Cerebellar nuclear complex (tissue), 1 donor: Measurements from ENCODE around the gene ITGB2.

Source experiments
- DNase-seq, 2 experiments: peaks; one replicate each; lab custom pipeline; 2025; lab: John Stamatoyannopoulos, UW

The ITGB2 gene

DNA sequence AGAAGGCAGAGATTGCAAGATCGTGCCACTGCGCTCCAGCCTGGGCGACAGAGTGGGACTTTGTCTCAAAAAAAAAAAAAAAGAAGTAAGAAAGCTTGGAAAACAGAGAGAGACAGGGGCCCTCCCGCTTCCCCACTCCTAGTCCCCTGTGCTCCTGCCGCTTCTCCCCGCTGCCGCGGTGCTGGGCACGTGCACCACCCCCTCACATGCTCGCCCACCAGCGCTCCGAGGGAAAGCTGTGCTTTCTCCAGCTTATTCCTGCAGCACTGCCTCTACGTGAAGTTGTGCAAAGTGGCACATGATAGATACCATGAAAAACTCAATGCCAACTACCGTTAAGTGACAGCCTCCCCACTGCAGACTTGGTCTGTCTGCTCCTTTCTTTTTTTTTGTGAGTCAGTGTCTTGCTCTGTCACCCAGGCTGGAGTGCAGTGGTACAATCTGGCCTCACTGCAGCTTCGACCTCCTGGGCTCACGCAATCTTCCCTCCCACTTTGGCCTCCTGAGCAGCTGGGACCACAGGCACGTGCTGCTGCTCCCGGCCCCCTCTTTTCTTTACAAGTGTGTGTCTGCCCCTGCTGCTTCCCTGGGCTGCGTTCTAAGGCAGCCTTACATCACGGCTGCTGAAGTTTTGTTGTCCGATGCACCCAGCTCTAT lies 34.6 kb upstream of the ITGB2 start:
- DNase-seq: no peak

DNA sequence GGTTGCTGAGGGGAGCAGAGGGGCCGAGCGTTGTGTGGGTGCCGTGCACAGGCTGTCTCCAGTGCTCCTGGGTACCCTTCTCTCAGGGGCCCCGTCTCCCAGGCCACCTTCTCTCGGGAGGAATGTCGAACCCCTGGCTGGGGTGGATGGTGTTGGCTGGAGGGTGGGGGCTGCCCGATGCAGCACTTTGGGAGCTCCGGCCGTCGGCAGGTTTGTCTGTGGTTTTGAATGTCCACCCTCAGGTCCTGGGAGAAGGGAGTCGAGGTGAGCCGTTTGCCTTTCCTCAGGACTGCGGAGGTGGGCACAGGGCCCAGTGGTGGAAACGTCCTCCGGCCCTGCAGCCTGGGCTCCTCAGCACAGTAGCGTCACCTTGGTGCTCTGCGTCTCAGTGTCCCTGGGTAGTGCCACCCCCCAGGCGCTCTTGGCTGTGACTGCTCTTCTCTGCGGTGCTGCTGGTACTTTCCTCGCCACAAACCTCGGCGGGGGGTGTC lies 33.6 kb upstream of the ITGB2 start:
- DNase-seq: no peak

DNA sequence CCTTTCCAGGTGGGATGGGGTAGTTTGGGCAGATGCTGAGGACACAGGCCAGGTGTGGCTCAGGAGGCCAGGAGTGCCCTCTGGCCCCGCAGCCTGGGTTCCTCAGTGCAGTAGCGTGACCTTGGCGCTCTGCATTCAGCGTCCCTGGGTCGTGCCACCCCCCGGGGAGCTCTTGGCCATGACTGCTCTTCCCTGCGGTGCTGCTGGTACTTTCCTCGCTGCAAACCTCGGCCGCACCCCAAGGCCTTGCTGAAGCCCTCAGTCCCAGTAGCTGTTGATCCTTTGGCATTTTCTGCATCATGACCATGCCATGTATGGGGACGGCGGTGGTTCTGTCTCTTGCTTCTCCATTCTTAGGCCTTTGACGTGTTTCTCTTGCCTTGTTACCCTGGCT lies 32.9 kb upstream of the ITGB2 start:
- no peak for DNase-seq

DNA sequence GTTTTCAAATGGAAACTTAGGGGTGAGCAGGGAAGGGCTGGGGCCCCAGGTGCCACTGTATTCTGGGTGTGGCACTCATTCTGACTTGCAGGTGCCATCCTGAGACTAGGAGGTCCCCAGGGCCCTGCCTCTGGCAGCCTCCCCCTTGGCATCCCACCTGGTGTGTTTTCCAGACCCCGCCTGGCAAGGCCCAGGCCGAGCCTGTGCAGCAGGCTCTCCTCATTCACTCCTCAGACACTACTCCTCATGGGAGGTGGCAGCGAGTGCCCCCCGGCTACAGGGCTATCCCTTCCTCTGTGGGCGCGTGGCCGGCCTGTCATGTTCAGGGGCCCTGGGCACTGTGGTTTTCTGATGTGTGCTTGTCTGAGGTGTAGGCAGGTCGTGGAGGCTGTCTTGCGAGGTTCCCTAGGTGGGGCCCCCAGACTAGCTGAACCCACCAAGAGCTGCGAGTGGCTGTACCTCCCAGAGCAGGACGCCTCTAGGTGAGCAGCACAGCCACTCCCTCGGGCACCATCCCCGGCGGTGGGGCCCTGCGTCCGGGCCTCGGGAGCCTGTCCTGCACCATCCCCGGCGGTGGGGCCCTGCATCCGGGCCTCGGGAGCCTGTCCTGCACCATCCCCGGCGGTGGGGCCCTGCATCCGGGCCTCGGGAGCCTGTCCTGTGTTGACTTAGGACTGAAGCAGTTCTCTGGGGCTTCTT lies 32.4 kb upstream of the ITGB2 start:
- DNase-seq: no peak

DNA sequence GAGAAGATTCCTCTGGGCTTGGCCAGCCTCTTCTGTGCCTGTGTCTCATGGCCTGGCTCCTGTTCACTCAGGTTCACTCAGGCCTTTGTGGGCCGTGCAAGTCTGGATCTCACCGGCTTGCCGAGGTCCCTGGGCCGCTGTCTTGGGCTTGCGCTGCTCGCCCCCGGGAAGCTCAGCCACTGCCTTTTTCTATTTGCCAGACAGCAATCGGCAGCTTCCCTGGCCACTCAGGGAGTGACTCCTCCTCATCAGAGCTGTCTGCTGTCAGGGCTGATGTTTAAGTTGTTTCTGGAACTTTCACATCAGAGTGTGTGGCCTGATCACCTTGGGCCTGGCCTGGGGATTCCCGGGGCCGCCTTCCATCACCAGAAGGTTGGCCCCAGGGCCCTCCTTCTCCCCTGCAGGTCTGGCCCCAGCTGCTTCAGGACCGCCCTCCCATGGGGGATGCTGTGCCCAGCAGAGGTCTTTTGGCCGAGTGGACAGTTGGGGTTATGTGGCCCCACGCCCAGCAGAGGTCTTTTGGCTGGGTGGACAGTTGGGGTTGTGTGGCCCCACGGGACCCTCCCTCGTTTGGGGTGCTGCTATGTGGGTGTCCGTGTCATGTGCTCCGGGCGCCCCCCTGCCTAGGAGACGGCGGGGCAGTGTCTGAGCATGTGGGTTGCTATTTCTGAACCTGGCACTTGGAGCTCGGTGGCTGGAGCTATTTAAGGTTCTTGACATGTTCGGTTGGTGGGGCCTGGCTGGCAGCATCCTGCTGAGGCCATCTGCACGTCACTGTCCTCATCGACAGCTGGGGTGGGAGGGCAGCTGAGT lies 31.6 kb upstream of the ITGB2 start:
- DNase-seq: peak in 1 of 2 experiments; percentile 5

DNA sequence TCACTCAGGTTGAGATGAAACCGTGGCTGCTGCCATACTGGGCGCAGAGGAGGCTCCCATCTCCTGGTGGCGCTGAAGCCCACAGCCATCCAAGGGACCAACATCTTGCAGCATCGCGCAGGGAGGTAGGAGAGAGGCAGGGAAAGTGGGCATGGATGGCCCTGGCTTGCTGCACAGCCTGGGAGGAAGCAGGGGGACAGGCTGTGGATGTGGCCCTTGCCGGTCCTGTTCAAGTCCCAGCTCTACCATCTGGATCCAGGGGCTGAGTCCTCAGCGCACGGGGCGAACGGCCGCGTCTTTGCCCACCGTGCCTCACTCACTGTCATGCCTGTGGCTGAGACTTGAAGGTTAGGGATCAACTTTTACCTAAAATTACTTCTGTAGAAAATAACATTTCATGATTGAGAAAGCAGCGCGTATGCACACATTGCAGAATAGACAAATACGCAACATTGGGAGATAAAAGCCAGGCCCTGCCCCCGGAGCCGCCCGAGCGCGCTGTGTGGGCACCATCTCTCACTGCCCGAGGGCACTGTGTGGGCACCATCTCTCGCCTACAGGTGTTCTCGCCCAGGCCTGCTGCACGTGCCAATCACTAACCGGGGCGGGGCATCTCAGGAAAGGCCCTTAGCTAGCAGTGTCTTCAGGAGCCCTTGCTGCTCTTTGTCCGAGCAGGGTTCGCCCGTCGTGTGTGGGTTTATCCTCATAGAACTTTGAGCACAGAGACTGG lies 30.7 kb upstream of the ITGB2 start:
- DNase-seq: no peak

DNA sequence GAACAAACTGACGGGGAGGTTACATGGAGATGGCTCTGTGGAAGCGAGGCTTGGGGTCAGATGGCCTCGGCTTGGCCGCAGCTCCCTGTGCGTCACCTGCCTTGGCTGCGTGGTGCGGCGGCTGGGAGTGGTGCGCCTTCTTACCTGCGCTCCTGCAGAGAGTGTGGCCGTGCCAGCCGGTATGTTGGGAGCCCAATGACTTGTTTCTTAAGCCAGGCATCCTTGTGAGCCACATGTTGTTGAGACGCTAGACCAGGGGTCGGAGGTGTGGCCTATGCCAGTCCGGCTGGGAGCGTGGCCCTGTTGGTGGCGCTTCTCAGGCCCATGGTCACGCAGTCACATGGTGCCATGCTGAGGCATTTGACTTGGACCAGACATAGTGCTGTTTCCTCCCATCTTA lies 29.7 kb upstream of the ITGB2 start:
- no peak for DNase-seq

DNA sequence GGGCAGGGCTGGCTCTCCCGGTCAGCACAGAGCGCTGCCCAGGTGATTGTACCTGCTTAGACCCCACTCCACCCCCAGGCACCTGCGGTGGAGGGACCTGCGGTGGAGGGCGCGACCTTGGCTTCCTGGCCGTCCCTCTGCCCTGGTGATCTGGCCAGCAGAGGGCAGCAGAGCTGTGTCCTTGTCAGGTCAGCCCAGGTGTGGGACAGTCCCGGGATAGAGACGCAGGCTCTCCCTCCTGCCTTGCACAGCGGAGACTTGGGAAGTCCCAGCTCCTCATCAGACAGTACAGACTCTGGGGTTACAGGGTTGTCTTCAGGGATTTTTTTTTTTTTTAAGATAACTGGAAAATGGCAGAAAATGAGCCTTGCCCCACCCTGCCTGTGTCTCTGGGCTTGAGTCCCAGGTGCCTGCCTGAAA lies 29.1 kb upstream of the ITGB2 start:
- DNase-seq: peak; percentile 13 to 57

DNA sequence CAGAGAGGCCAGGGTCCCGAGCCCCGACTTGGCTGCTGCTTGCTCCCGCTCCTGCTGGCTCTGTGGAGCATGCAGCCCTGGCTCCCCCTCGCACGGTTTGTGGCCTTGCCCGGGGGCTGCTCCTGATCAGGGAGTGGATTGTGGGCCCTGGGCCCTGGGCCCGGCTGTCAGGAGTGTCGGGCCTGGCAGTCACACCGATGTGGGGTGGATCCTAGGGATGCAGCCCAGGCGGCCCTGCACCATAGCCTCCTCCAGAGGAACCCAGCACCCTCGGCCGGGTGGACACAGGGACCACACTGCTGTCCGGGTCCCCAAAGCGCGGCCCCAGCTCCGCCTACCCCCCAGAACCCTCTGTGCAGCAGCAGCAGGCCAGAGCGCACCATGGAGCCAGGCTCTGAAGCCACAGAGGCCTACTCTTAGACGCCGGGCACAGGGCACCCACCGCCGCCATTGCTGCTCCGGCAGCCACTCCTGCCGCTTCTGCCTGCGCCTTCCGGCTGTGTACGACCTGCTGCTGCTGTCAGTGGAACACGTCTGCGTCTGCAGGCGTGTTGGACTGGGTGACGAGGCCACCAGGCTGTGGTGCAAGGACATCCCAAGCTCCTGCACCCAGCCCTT lies 28.6 kb upstream of the ITGB2 start:
- no peak for DNase-seq

DNA sequence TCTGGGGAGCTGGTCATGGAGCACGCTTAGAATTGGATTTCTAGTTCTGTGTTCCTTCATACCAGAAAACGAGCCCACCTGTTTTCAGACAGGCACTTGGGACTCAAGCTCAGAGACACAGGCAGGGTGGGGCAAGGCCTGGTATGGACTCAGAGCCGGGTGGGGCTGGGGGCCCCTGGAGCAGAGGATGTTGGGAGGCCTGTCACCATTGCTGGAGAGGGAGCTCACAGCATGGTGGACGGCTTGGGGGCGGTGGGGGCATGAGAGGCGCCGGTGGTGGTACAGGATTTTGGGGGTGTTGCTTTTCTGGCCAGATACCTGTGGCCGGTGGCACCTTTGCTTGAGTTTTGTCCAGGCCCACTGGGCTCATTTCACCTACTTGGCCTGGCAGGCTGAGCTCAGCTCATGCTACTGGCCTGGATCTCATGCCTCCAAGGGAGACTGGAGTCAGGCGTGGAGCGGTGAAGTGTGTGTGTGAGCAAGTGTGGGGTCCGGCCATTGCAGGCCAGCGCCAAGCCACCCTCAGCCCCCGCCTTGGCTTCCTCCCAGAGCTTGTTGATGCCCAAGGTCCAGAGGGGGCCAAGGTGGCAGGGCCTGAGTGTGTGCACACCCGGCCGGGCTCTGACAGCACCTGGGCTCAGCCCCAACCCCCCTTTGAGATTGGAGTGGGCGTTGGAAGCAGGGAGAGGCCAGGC lies 27.9 kb upstream of the ITGB2 start:
- no peak for DNase-seq

DNA sequence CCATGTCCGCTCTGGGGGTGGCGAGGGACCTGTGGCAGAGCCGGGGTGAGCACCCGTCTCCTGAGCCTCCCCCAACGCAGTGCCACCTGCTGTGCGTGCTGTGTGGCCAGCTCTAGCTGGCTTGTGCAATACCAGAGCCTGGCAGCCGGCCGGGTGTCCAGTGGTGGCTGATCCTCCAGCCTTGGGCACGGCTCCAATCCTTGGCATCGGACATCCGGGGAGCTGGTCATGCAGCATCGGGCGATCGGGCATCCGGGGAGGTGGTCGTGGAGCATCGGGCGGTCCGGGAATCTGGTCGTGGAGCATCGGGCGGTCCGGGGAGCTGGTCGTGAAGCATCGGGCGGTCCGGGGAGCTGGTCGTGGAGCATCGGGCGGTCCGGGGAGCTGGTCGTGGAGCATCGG lies 27.2 kb upstream of the ITGB2 start:
- no peak for DNase-seq

DNA sequence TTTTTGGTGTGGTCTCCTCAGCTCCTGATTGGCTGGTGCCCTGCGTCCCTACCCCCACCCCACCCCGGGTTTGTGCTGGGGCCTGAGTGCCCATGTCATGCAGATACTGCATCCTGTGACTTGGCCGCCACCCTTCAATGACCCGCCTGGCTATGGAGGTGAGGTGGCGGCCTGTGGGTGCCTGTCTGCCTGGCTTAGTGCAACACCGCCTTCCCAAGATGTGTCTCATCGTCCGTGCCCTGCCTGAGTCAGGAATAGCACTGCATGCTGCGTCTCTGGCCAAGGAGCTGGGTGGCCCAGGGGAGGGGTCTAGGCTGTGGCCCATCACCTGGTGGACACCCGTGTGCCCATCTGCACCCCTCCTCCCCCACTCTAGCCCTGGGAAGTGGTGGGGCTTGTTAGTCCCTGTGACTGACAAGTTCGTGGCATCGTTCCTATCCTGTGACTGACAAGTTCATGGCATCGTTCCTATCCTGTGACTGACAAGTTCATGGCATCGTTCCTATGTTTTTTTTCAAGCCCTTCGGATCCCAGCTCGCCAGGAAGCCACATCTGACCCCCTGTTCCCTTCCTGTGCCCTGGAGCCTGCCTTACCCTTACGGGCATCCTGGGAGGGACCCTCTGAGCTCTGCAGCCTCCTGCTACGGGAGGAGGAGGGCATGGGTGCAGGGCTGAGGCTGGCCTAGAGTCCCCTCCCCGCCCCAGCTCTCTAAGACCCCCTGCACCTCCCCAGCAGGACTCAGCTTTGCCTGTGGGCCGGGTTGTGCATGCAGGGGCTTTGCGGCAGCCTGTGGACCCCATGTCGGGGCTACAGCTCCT lies 26.6 kb upstream of the ITGB2 start:
- DNase-seq: no peak

DNA sequence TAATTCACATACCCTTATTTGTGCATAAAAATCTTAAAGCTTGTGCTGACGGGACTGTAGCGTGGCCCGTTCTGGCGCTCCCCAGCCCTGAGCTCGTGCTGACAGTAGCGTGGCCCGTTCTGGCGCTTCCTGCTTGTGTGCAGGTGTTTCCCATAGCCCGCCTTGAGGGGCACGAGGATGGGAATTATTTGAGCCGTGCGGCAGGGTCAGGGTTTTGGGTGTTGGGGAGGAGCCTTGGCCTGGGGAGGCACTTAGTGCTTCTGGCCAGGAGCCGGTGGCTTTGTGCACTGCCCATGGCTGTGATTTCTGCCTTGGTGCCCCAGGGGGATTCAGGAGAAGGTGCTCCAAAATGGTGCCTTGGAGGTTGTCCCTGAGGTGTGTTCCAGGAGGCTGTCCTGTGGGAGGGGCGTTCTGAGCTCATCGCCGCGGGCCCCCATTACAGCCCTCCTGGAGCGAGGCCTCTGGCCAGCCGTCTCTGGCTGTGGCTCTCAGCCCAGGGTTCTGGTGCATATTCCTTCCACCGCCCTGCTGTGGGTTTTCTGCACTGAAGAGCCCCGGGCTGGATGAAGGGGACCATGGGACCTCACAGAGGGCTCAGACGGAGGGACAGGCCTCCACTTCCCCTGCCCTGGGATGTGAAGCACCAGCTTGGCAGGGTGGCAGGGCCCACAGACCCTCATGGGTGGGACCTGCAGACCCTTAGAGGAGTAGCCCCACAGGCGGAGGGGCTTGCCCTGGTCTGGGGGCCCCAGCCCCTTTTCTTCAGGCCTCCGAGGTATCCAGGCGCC lies 25.7 kb upstream of the ITGB2 start:
- DNase-seq: no peak

DNA sequence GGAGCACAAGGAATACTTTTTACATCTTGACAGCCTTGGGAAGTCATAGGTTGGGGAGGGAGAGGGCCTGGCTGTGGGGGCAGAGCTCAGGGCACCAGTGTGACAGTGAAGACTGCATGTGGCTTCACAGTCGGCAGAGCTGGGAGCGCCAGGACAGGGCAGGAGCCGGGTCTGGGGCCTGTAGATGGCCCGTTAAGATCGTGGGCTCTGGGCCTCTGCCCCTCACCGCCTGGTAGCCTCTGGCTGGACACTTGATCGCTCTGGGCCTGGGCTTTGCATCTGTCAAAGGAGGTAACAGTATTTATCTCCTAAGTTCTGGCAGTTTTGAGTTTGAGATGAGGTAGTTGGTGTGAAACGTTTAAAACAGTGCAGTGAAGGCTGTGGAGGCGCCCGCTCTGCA lies 23.9 kb upstream of the ITGB2 start:
- no peak for DNase-seq

DNA sequence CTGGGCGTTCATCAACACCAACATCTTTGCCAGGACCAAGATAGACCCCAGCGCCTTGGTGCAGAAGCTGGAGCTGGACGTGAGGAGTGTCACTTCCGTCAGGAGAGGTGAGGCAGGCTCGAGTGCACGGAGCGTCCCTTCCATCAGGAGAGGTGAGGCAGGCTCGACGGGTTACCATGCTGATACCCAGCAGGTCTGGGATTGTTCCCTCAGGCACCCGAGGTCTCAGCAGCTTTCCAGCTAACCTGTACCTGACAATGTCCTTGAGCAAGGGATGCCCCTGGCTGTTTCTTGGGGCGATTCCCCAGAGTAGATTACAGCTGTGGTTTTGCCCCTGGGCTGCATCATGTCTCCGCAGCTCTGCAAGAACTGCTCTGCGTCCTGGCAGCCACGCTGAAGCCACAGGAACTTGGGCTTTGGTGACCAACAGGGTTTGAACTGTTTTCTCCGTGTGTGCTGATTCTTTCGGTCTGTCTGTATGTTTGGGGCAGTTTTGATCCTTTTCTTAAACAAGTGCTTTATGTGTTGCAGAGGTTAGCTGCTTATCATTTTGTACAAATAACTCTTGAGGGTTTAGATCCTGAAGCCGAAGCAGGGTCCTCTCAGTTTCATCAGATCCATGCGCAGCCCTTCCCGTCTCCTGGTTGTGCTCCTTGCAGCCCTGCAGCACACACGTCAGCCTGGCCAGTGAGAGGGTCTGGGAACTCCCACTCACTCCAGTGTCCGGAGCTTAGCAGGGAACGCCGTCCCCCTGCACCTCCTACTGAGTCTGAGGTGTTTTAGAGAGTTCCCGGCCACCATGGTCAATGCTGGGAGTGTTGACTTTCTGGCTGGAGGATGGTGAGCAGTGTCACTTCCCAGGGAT lies 23.2 kb upstream of the ITGB2 start:
- no peak for DNase-seq

DNA sequence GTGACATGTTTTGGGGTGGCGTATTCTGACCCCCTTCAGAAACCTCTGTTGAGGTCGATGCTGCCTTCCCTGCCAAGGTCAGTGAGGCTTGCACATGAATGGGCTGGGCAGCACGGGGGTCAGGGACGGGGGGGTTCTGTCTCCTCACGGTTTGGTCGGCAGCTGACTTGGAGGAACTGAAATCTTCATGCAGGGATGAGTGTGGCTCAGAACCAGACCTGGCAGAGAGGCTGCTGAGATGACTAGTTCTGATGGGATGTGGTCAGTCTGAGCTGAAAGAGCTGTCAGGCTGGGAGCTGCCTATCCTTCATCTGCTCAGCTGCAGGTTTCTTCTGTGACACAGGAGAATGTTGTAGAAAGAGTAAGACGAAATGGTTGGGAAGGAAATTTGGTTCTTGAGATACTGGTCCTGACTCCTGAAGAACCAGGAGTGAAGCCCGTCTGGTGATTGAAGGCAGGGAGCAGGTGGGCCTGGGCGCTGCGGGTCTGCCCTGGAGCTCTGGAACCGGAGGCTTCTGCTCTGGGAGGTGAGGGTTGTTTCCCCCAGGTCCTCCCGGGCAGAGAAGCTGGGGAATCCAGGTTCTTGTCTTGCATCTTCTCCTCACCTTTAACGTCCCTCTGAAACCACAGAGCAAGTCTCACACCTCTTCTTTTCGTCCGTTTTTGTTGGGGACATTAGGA lies 22.4 kb upstream of the ITGB2 start:
- no peak for DNase-seq

DNA sequence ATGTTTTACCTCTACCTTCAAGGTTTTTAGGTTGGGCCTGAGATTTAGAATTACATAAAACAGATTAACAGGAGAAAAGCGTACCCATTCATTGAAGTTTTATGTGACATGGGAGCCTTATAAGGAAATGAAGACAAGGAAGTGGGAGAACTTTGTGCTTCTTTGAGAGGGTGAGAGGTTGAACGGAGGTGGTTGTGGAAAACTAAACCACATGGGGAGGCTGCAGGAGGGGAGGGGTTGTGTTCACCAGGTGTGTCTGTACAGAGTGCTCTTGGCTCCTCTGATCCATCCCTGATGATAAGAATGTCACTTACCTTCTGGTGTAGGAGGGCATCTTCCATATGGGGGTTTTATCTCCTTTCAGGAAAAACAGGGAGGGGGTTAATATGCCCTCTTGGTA lies 21.9 kb upstream of the ITGB2 start:
- DNase-seq: no peak

DNA sequence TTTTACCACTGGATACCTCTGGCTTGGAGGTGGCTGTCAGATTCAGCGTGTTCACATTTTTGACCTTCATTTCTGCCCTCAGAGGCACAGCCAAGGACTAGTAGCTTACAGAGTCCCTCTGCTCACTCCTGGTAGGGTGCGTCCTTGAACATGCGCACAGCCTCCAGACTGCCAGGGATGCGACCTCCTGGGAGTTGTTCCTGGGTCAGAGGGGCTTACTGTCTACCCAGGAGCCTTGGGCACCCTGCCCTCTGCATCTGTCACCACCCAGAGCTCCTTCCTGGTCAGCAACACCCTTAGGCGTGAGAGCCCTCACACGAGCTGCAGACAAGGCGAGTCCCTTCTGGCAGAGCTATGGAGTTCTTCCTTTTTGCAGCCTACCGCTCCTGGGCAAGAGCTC lies 20.9 kb upstream of the ITGB2 start:
- DNase-seq: no peak
